HG03196 (cell line): ENCODE results near the gene HSD17B13.
"Not testable (repeated sequence)": the region's sequence is repeated elsewhere in the genome, so short reads cannot be mapped to it uniquely, and the experiment has no call there.

Experiments
- ATAC-seq: cut with Tn5 transposase; IDR thresholded peaks from one replicate; pipeline ENCODE4 v1.9.1; 2021; ENCODE audit not compliant: unreplicated experiment

HSD17B13 gene

GRCh38 chr4:87316961-87317360, 5.7 kb downstream of the HSD17B13 start:
- no peak for ATAC-seq

- ATAC-seq: not testable (repeated sequence)
Measured at GRCh38 chr4:87315000-87315399, 7.7 kb downstream of the HSD17B13 start.

GRCh38 chr4:87313756-87314155, 8.9 kb downstream of the HSD17B13 start:
- ATAC-seq: no peak

GRCh38 chr4:87311684-87312083, 11.0 kb downstream of the HSD17B13 start:
- no peak for ATAC-seq

- no peak for ATAC-seq
Measured at GRCh38 chr4:87310691-87311335, 11.9 kb downstream of the HSD17B13 start.

- no peak for ATAC-seq
Measured at GRCh38 chr4:87309625-87310024, 13.1 kb downstream of the HSD17B13 start.

- no peak for ATAC-seq
Measured at GRCh38 chr4:87306056-87306455, 16.6 kb downstream of the HSD17B13 start.

- no peak for ATAC-seq
Measured at GRCh38 chr4:87305562-87305961, 17.1 kb downstream of the HSD17B13 start.

- no peak for ATAC-seq
Measured at GRCh38 chr4:87304745-87305432, 17.8 kb downstream of the HSD17B13 start.

- ATAC-seq: no peak
Measured at GRCh38 chr4:87299898-87300297, 22.8 kb downstream of the HSD17B13 start.

GRCh38 chr4:87298362-87298761, 24.3 kb downstream of the HSD17B13 start:
- no peak for ATAC-seq

GRCh38 chr4:87294911-87295310, 27.8 kb downstream of the HSD17B13 start:
- ATAC-seq: not testable (repeated sequence)

- ATAC-seq: not testable (repeated sequence)
Measured at GRCh38 chr4:87293889-87294288, 28.8 kb downstream of the HSD17B13 start.

- no peak for ATAC-seq
Measured at GRCh38 chr4:87286970-87287369, 35.7 kb downstream of the HSD17B13 start.

GRCh38 chr4:87284268-87284667, 38.4 kb downstream of the HSD17B13 start:
- ATAC-seq: not testable (repeated sequence)

- ATAC-seq: no peak
Measured at GRCh38 chr4:87283151-87283550, 39.5 kb downstream of the HSD17B13 start.

GRCh38 chr4:87281603-87282002, 41.1 kb downstream of the HSD17B13 start:
- no peak for ATAC-seq

- no peak for ATAC-seq
Measured at GRCh38 chr4:87278335-87278794, 44.3 kb downstream of the HSD17B13 start.

- ATAC-seq: no peak
Measured at GRCh38 chr4:87275311-87275710, 47.4 kb downstream of the HSD17B13 start.

- no peak for ATAC-seq
Measured at GRCh38 chr4:87274803-87275202, 47.9 kb downstream of the HSD17B13 start.

GRCh38 chr4:87274327-87274726, 48.4 kb downstream of the HSD17B13 start:
- no peak for ATAC-seq

- no peak for ATAC-seq
Measured at GRCh38 chr4:87270825-87271224, 51.9 kb downstream of the HSD17B13 start.

- no peak for ATAC-seq
Measured at GRCh38 chr4:87270144-87270543, 52.5 kb downstream of the HSD17B13 start.
